GM18508 (cell line): Measurements from ENCODE around the gene RAB9A.

Source experiments
- ATAC-seq: cut with Tn5 transposase; IDR thresholded peaks from one replicate; pipeline ENCODE4 v1.9.1; 2021; ENCODE audit warnings: moderate number of reproducible peaks; ENCODE audit not compliant: insufficient read depth, unreplicated experiment

Gene RAB9A

GRCh38 chrX:13741695-13742094 lies 52.8 kb downstream of the RAB9A start:
- ATAC-seq: no peak

GRCh38 chrX:13742397-13743176 lies 53.7 kb downstream of the RAB9A start:
- peak; percentile 92 for ATAC-seq

GRCh38 chrX:13747836-13748235 lies 58.9 kb downstream of the RAB9A start:
- ATAC-seq: no peak

- ATAC-seq: no peak
Measured at GRCh38 chrX:13748486-13748885, 59.6 kb downstream of the RAB9A start.

DNA sequence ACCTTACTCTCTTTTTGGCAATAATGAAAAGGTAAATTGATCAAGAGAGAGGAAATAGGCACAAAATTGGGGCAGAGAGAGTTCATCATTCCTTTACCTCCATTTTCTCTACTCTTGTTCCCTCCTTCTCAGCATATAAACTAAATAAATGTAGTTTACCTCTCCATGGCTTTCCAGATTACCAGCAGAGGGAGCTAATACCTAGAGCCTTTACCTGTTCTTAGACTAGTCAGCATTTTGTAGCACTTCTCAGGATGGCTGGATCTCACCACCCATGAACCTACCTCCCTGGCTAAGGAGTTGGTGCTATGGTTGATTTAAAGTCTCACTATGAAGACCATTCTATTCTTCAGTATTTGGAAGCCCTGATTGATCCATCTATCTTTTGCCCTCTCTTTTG lies 61.3 kb downstream of the RAB9A start:
- no peak for ATAC-seq

DNA sequence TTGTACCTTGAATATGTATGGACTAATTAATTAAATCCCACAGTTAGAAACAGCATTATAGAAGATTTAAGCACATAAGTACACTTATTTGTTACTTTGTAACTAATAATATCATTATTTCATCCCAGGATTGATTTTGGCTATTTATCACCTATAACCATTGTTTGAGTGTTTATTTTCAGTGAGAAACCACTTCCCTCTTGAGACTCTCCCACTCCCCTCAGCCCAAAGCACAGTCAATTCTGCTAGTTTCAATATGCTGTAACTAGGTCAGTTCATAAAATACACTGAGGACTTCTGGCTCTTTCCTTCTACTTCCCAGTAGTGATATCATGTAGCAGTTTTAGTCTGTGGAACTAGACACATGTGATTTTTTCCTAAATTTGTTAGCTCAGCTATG lies 61.9 kb downstream of the RAB9A start:
- no peak for ATAC-seq

GRCh38 chrX:13752141-13752540 lies 63.2 kb downstream of the RAB9A start:
- no peak for ATAC-seq

GRCh38 chrX:13752646-13753045 lies 63.7 kb downstream of the RAB9A start:
- ATAC-seq: no peak

- no peak for ATAC-seq
Measured at GRCh38 chrX:13754765-13755164, 65.8 kb downstream of the RAB9A start.

GRCh38 chrX:13755254-13755653 lies 66.3 kb downstream of the RAB9A start:
- no peak for ATAC-seq

GRCh38 chrX:13756381-13756780 lies 67.5 kb downstream of the RAB9A start:
- ATAC-seq: no peak

- peak; percentile 53 for ATAC-seq
Measured at GRCh38 chrX:13759152-13759718, 70.3 kb downstream of the RAB9A start.
